ENCODE data around the gene CBLL1.

CBLL1 gene

DNA sequence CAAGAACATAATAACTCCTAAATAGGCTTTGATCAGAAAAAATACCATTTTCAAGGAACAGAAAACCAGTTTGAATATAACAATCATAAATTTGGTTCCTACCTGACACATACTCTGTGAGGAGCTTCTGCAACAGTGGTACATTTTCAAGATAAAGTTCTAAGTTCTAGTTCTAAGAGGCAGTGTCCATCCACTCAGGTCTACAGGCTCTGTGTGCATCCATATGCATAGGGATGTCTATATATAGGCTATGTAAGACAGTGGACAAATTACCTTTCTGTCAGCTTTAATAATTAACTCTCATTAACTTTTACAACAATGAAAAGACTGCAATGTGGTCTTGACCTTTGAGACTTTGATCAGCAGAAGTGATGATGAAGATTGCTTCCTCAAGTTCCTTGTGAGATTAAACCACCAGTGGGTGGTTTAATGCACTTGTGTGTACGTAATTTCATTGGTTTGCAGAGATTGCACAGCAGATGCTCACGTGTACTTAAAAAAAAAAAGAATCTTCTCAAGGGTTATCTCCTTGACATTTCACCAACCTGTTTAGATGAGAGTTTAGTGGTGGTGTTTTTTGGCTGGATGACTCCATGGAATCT, 59.2 kb downstream of the CBLL1 start, which contains the start of gene SLC26A3:
Gene SLC26A3, minus strand, starts transcription at position 215 of the 602 bp plus-strand sequence. CDS start 8,714 bp downstream, outside the sequence.
- DNase-seq (ENCODE audit: insufficient read length, low spot score) (no peak), FAIRE-seq (no peak)

DNA sequence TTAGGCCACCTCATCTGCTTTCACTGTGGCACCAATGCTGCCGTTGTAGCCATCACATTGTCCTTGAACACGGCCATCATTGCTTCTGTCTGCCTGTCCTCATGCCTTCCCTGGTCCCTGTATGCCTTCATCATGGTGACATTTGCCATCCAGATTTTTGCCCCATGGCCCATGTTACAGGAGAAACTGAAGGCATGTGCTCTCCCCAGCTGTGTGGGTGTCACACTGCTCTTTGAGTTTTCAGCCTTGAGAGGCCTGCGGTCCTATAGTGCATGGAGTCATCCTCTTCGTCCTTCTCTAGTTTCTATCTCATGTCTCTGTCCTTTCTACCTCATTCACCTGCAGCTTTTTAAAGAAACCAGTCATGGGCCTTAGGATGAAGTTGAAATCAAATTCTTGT, 65.2 kb downstream of the CBLL1 start:
- FAIRE-seq = no peak

DNA sequence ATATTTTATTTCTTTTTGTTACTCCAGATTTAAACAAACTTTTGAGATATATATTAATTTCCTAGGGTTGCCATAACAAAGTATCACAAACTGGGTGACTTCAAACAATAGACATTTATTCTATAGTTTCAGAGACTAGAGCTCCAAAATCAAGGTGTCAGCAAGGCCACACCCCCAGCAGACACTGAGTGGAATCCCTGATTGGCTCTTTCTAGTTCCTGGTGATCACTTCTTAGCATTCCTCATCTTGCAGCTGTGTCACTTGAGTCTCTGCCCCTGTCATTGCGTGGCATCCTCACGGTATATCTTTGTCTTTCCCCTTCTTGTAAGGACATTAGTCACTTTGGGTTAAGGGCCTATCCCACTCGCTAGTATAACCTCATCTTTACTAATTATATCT, 66.7 kb downstream of the CBLL1 start:
- FAIRE-seq (no peak), DNase-seq (ENCODE audit: insufficient read length, low spot score) (no peak)

More for the DNA sequence above, 65.2 kb downstream of the CBLL1 start:
- DNase-seq (ENCODE audit: insufficient read length, low spot score) = no peak

Measured in GM19239 (cell line).